Activated CD4-positive, alpha-beta T cell treated with anti-CD3 and anti-CD28 coated beads for 24 hours (primary cell): ENCODE data around the gene ANAPC1.
"Not testable (repeated sequence)": the region's sequence is repeated elsewhere in the genome, so short reads cannot be mapped to it uniquely, and the experiment has no call there.

Source experiments
- DNase-seq, 2 donors: peaks; one replicate each; pipeline ENCODE4 v3.0.0-alpha.2; 2020; ENCODE audit warnings: low read depth in 2 of 2

ANAPC1 gene

GRCh38 chr2:111735838-111736721 is 147.9 kb downstream of the ANAPC1 start:
- not testable (repeated sequence) for DNase-seq

- DNase-seq: not testable (repeated sequence)
These were observed 148.6 kb downstream of the ANAPC1 start for GRCh38 chr2:111735420-111735819.

GRCh38 chr2:111729812-111730458 is 154.1 kb downstream of the ANAPC1 start:
- not testable (repeated sequence) for DNase-seq

- DNase-seq: not testable (repeated sequence)
These were observed 156.3 kb downstream of the ANAPC1 start for GRCh38 chr2:111727611-111728110.

GRCh38 chr2:111725742-111726141 is 158.3 kb downstream of the ANAPC1 start:
- not testable (repeated sequence) for DNase-seq

GRCh38 chr2:111719610-111720009 is 164.4 kb downstream of the ANAPC1 start:
- DNase-seq: not testable (repeated sequence)
